Suprapubic skin (tissue), 4 donors: ENCODE data around the gene LYZL1. TPM values are rescaled to one million over a fixed set of nuclear protein-coding genes. Genes with fewer than 3 reads are reported as not detected.

Source experiments
- DNase-seq, 2 donors: peaks; one replicate each; pipeline ENCODE4 v3.0.0-alpha.2; 2019; ENCODE audit warnings: low spot score in 2 of 2
- H3K27ac ChIP-seq: fragments of 200-600 bp; sonication (generic); one replicate; pipeline ENCODE4 v1.5.1; 2019
- H3K27me3 ChIP-seq: fragments of 200-600 bp; sonication (generic); one replicate; pipeline ENCODE4 v1.5.1; 2019
- H3K36me3 ChIP-seq: fragments of 200-600 bp; sonication (generic); one replicate; pipeline ENCODE4 v1.5.1; 2019
- H3K4me1 ChIP-seq: fragments of 200-600 bp; sonication (generic); one replicate; pipeline ENCODE4 v1.5.1; 2019
- H3K4me3 ChIP-seq: fragments of 200-600 bp; sonication (generic); one replicate; pipeline ENCODE4 v1.5.1; 2019; ENCODE audit warnings: mild to moderate bottlenecking
- H3K9me3 ChIP-seq: fragments of 200-600 bp; sonication (generic); one replicate; pipeline ENCODE4 v1.5.1; 2019
- CTCF ChIP-seq, 2 donors: fragments of 200-600 bp in 1 of 2; fragments of 450-650 bp in 1 of 2; sonication (generic) in 1 of 2; IDR thresholded peaks; one replicate each; pipeline ENCODE4 v1.5.1; 2016 to 2019; ENCODE audit warnings: antibody characterized with exemption in 2 of 2, mild to moderate bottlenecking in 1 of 2, moderate library complexity in 1 of 2
- EP300 ChIP-seq: sonication (generic); formaldehyde crosslinking; IDR thresholded peaks from one replicate; pipeline ENCODE4 v1.6.1; 2017; ENCODE audit warnings: antibody characterized with exemption
- POLR2A ChIP-seq, 2 donors: fragments of 450-650 bp; IDR thresholded peaks; one replicate each; pipeline ENCODE4 v1.6.1; 2017; ENCODE audit warnings: antibody characterized with exemption in 2 of 2, mild to moderate bottlenecking in 2 of 2, moderate library complexity in 2 of 2
- POLR2AphosphoS5 ChIP-seq, 3 donors: sonication (generic); formaldehyde crosslinking; IDR thresholded peaks; one replicate each; pipeline ENCODE4 v1.6.1; 2017; ENCODE audit warnings: antibody characterized with exemption in 3 of 3
- WGBS: methylation state at CpG from one replicate; pipeline ENCODE4 v1.1.5; 2018; 5-methylcytosine and 5-hydroxymethylcytosine counted together
- total RNA-seq, 4 donors: library from RNA; depleted of rRNA; stranded (reverse); fragments of >200 nt; gene quantifications; one replicate each; pipeline ENCODE4 v1.1.0, GENCODE V29; 2016

Gene LYZL1
- total RNA-seq, 4 donors from 2014 or later: not detected

DNA sequence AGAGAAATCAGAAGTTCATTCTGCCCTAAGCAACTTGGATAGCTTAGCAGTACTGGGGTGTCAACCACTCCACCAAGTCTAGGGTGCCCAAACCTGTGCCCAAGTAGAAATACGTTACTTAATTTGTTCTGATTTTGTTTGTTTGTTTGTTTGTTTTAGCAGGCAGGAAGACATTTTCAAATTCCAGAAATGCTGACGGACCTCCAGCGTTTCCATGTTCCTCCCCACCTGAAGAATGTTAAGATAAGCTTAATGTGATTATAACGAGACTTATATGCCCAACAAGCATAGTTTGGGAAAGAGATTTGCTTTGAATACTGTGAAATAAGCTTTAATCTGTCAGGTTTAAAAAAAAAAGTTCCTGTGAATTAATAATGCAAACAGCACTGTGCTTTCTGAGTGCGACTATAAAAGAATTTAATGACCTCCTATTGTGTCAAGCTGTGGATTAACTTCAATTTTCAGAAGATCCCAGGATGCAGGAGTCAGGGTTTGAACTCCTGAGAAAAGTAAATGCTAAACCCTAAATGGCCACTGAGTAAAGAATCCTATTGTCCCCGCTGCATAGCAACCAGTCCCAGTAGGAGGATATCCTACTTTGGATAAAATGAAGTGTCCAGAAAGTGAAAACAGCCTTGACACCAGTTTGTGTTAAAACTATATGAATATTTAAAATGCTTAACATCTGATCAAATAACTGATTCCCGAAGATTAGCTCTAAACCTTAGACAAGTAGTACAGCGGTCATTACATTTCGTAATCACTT is 56.5 kb downstream of the LYZL1 start:
- Histone ChIP-seq H3K4me1 (no peaks in the 10 kb centered on the region), H3K36me3 (no peaks in the 10 kb centered on the region), H3K4me3 (no peak overlapping the region), H3K9me3 (no peaks in the 10 kb centered on the region), H3K27me3 (peaks cover 6% of the 10 kb centered on the region), H3K27ac (no peak overlapping the region)
- DNase-seq: no peak
- WGBS: 86% methylated on average over 9 of the region's 9 CpGs
- TF ChIP-seq EP300 (no peak), CTCF (IDR thresholded peaks at IDR 0.05) (no peak), POLR2A (IDR thresholded peaks at IDR 0.05) (no peak), POLR2AphosphoS5 (IDR thresholded peaks at IDR 0.05) (no peak)

- Histone ChIP-seq H3K9me3 (no peaks in the 10 kb centered on the region), H3K27me3 (peaks cover 6% of the 10 kb centered on the region), H3K36me3 (no peaks in the 10 kb centered on the region), H3K4me3 (no peak overlapping the region), H3K4me1 (no peaks in the 10 kb centered on the region), H3K27ac (no peak overlapping the region)
- TF ChIP-seq POLR2A (IDR thresholded peaks at IDR 0.05) (no peak), POLR2AphosphoS5 (IDR thresholded peaks at IDR 0.05) (no peak), EP300 (no peak), CTCF (IDR thresholded peaks at IDR 0.05) (no peak)
- no peak for DNase-seq
- WGBS: 95% methylated on average over 3 of the region's 3 CpGs
Observed at GRCh38 chr10:29345910-29346209, 57.0 kb downstream of the LYZL1 start.

- H3K27ac ChIP-seq: no peak overlapping the region
- TF ChIP-seq POLR2AphosphoS5 (IDR thresholded peaks at IDR 0.05) (no peak), EP300 (no peak), CTCF (IDR thresholded peaks at IDR 0.05) (no peak), POLR2A (IDR thresholded peaks at IDR 0.05) (no peak)
- H3K4me3 ChIP-seq: no peak overlapping the region
- peaks cover 6% of the 10 kb centered on the region for H3K27me3 ChIP-seq
- H3K4me1 ChIP-seq: no peaks in the 10 kb centered on the region
- no peak for DNase-seq
- WGBS: 69% methylated on average over 9 of the region's 9 CpGs
- no peaks in the 10 kb centered on the region for H3K36me3 ChIP-seq
- H3K9me3 ChIP-seq: no peaks in the 10 kb centered on the region
Observed at GRCh38 chr10:29346296-29347001, 57.6 kb downstream of the LYZL1 start.

- Histone ChIP-seq H3K9me3 (no peaks in the 10 kb centered on the region), H3K36me3 (no peaks in the 10 kb centered on the region), H3K4me3 (no peak overlapping the region), H3K4me1 (no peaks in the 10 kb centered on the region), H3K27ac (no peak overlapping the region), H3K27me3 (peaks cover 6% of the 10 kb centered on the region)
- 83% methylated on average over 5 of the region's 5 CpGs for WGBS
- TF ChIP-seq POLR2A (IDR thresholded peaks at IDR 0.05): no peak
- TF ChIP-seq CTCF (IDR thresholded peaks at IDR 0.05): no peak
- TF ChIP-seq EP300: no peak
- TF ChIP-seq POLR2AphosphoS5 (IDR thresholded peaks at IDR 0.05): no peak
- DNase-seq: no peak
Observed at GRCh38 chr10:29348836-29349235, 60.0 kb downstream of the LYZL1 start.

- Histone ChIP-seq H3K4me1 (no peaks in the 10 kb centered on the region), H3K9me3 (no peaks in the 10 kb centered on the region), H3K27ac (no peak overlapping the region), H3K36me3 (no peaks in the 10 kb centered on the region), H3K27me3 (no peaks in the 10 kb centered on the region), H3K4me3 (no peak overlapping the region)
- TF ChIP-seq POLR2AphosphoS5 (IDR thresholded peaks at IDR 0.05) (no peak), EP300 (no peak), CTCF (IDR thresholded peaks at IDR 0.05) (no peak), POLR2A (IDR thresholded peaks at IDR 0.05) (no peak)
- WGBS: 70% methylated on average over 3 of the region's 3 CpGs
- DNase-seq: no peak
Observed at GRCh38 chr10:29353305-29353704, 64.4 kb downstream of the LYZL1 start.
